PC-9 (cell line): ENCODE measurements around the gene ANO1. TPM values are rescaled to one million over a fixed set of nuclear protein-coding genes. Genes with fewer than 3 reads are reported as not detected.

Source experiments
- BruUV-seq: library from RNA; stranded (reverse); fragments of 400-500 nt; replicated peaks from 2 replicates; lab custom pipeline; 2021; lab: Mats Ljungman, UMichigan
- CTCF ChIA-PET: fragments of 300-600 bp; sonication (Branson Sonifier 250); formaldehyde crosslinking; loops from one replicate; lab custom pipeline; 2022; ENCODE audit warnings: antibody characterized with exemption; lab: Charles Lee
- POLR2A ChIA-PET: fragments of 300-600 bp; sonication (Branson Sonifier 250); formaldehyde crosslinking; loops from one replicate; lab custom pipeline; 2022; ENCODE audit warnings: antibody characterized with exemption; ENCODE audit not compliant: unreplicated experiment; lab: Charles Lee
- DNase-seq, 2 experiments: peaks; one replicate each; pipeline versions ENCODE4 v3.0.0 to v3.0.0-alpha.2; 2015 to 2022; ENCODE audit warnings: mixed read lengths in 1 of 2
- H2AFZ ChIP-seq: fragments of 200-600 bp; sonication (generic); 2 replicates; pipeline ENCODE4 v1.8.1; 2017; ENCODE audit warnings: antibody characterized with exemption
- H3F3A ChIP-seq: fragments of 200-600 bp; sonication (generic); 2 replicates; pipeline ENCODE4 v1.8.1; 2017; ENCODE audit warnings: antibody characterized with exemption, mild to moderate bottlenecking, low read depth; ENCODE audit not compliant: insufficient read depth
- H3K27ac ChIP-seq: fragments of 200-600 bp; sonication (generic); 2 replicates; pipeline ENCODE4 v1.6.1; 2016; ENCODE audit warnings: mixed run types
- H3K27me3 ChIP-seq: fragments of 200-600 bp; sonication (generic); 2 replicates; pipeline ENCODE4 v1.6.1; 2016; ENCODE audit warnings: low read depth, mixed run types; ENCODE audit not compliant: insufficient read depth
- H3K36me3 ChIP-seq: fragments of 200-600 bp; sonication (generic); 2 replicates; pipeline ENCODE4 v1.6.1; 2016; ENCODE audit warnings: low read depth, mixed run types
- H3K4me1 ChIP-seq: fragments of 200-600 bp; sonication (generic); replicated peaks from 2 replicates; pipeline ENCODE4 v1.6.1; 2016; ENCODE audit warnings: mixed run types; ENCODE audit not compliant: insufficient read depth
- H3K4me2 ChIP-seq: fragments of 200-600 bp; sonication (generic); 2 replicates; pipeline ENCODE4 v1.6.1; 2017; ENCODE audit warnings: mixed run types
- H3K4me3 ChIP-seq: fragments of 200-600 bp; sonication (generic); 2 replicates; pipeline ENCODE4 v1.6.1; 2016; ENCODE audit warnings: mixed run types
- H3K79me2 ChIP-seq: fragments of 200-600 bp; sonication (generic); 2 replicates; pipeline ENCODE4 v1.6.1; 2017; ENCODE audit warnings: low read depth, mixed run types
- H3K9me2 ChIP-seq: fragments of 200-600 bp; sonication (generic); 2 replicates; pipeline ENCODE4 v1.8.1; 2017; ENCODE audit warnings: mild to moderate bottlenecking; ENCODE audit not compliant: insufficient read depth
- H3K9me3 ChIP-seq: fragments of 200-600 bp; sonication (generic); 2 replicates; pipeline ENCODE4 v1.8.1; 2016; ENCODE audit warnings: low read depth; ENCODE audit not compliant: insufficient read depth
- H4K20me1 ChIP-seq: fragments of 200-600 bp; sonication (generic); 2 replicates; pipeline ENCODE4 v1.8.1; 2017; ENCODE audit not compliant: insufficient read depth
- CTCF ChIP-seq: fragments of 200-600 bp; sonication (generic); conservative IDR thresholded peaks from 2 replicates; pipeline ENCODE4 v1.6.1; 2017; ENCODE audit warnings: mixed run types, antibody characterized with exemption, mild to moderate bottlenecking, moderate library complexity
- EZH2 ChIP-seq: fragments of 200-600 bp; sonication (generic); IDR thresholded peaks from 2 replicates; pipeline ENCODE4 v1.8.0; 2017; ENCODE audit warnings: antibody characterized with exemption, low read depth
- intact Hi-C: fragments of 100-400 bp; cut with micrococcal nuclease; formaldehyde crosslinking; loops from one replicate; pipeline ENCODE4 v1.10.0; 2022; ENCODE audit not compliant: unreplicated experiment
- total RNA-seq: library from RNA; stranded (reverse); gene quantifications from 2 replicates; pipeline ENCODE4 v1.2.3, GENCODE V29; 2021

ANO1 gene
- total RNA-seq, 1 experiment from 2014 or later, result 107 TPM

DNA sequence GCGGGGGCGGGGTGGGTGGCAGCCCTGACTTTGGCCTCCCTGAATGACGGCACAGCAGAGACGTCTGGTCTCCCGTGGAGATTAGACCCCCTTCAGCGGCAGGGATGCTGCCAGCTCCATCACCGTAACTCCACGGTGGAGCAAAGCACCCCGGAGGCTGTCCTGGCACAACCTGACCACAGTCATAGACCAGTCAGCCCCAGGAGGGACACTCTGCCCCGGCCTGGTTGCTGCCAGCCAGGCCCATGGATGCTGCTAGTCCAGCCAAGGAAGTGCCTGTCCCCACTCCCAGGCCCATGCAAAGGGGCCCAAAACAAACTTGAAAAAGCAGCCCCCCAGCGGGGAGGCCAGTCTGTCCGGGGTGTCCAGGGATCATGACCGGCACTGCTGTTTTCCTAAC lies 11.5 kb upstream of the ANO1 start:
- H3K27me3 ChIP-seq, result no peaks in the 10 kb centered on the region
- H3K4me2 ChIP-seq, result peak overlapping the region; percentile 81
- peaks cover 67% of the 10 kb centered on the region for H3F3A ChIP-seq
- H3K9me2 ChIP-seq, result no peaks in the 10 kb centered on the region
- no peak for DNase-seq
- peaks cover 9% of the 10 kb centered on the region; the same call in 1 of the 2 replicates for H3K79me2 ChIP-seq
- H4K20me1 ChIP-seq, result no peaks in the 10 kb centered on the region
- no peaks in the 10 kb centered on the region for H3K9me3 ChIP-seq
- TF ChIP-seq EZH2 (no peak), CTCF (no peak)
- peak overlapping the region; percentile 86 for H3K27ac ChIP-seq
- H3K4me3 ChIP-seq, result no peak overlapping the region
- ChIA-PET POLR2A (no interaction called here), CTCF (interaction anchor here (0.6 kb wide), 2 partner anchors 83 to 206 kb away, joined by 3 to 8 read pairs; no protein-coding TSS in a partner anchor)
- no TSS peak for BruUV-seq
- intact Hi-C loops, result loop anchor here (2.0 to 10.0 kb wide), 4 partner anchors 14 to 122 kb away; no protein-coding TSS in a partner anchor
- H3K36me3 ChIP-seq, result no peaks in the 10 kb centered on the region
- H2AFZ ChIP-seq, result no peak overlapping the region
- peaks cover 97% of the 10 kb centered on the region for H3K4me1 ChIP-seq

- peaks cover 98% of the 10 kb centered on the region for H3K4me1 ChIP-seq
- no TSS peak for BruUV-seq
- CTCF ChIA-PET, result interaction anchor here (0.6 kb wide), 1 partner anchor 205 kb away, joined by 3 read pairs; no protein-coding TSS in a partner anchor
Observed at GRCh38 chr11:70067036-70067435, 11.1 kb upstream of the ANO1 start.

More at GRCh38 chr11:70067036-70067435, 11.1 kb upstream of the ANO1 start:
- H3K4me2 ChIP-seq, result peak overlapping the region; percentile 81
- no peaks in the 10 kb centered on the region for H3K9me2 ChIP-seq
- peak overlapping the region; percentile 86 for H3K27ac ChIP-seq
- POLR2A ChIA-PET, result no interaction called here
- TF ChIP-seq CTCF (no peak), EZH2 (no peak)
- H3K27me3 ChIP-seq, result no peaks in the 10 kb centered on the region
- DNase-seq, result no peak
- no peaks in the 10 kb centered on the region for H3K36me3 ChIP-seq
- H3K4me3 ChIP-seq, result peak overlapping the region; percentile 50; the same call in 1 of the 2 replicates
- no peak overlapping the region for H2AFZ ChIP-seq
- no peaks in the 10 kb centered on the region for H4K20me1 ChIP-seq
- H3F3A ChIP-seq, result peaks cover 64% of the 10 kb centered on the region
- peaks cover 9% of the 10 kb centered on the region; the same call in 1 of the 2 replicates for H3K79me2 ChIP-seq
- intact Hi-C loops, result loop anchor here (2.0 to 10.0 kb wide), 4 partner anchors 14 to 122 kb away; no protein-coding TSS in a partner anchor
- no peaks in the 10 kb centered on the region for H3K9me3 ChIP-seq
